ENCODE data around the gene TRERF1.

TRERF1 gene

GRCh38 chr6:42378125-42378524, 73.6 kb downstream of the TRERF1 start:
- Histone ChIP-seq H3K27ac (ENCODE audit: low read depth, low read length, poor library complexity, severe bottlenecking) (no peak overlapping the region), H4K20me1 (ENCODE audit: insufficient read depth, low read length) (no peaks in the 10 kb centered on the region), H2AFZ (ENCODE audit: low read length) (no peak overlapping the region), H3K4me2 (ENCODE audit: low read length) (no peak overlapping the region), H3K27me3 (ENCODE audit: insufficient read depth, low read length) (no peaks in the 10 kb centered on the region), H3K79me2 (ENCODE audit: insufficient read depth, low read length) (no peaks in the 10 kb centered on the region), H3K9me3 (ENCODE audit: low read length) (no peaks in the 10 kb centered on the region), H3K9me2 (ENCODE audit: low read depth, low read length) (no peaks in the 10 kb centered on the region), H3K4me3 (ENCODE audit: low read depth, low read length, poor library complexity, severe bottlenecking) (no peak overlapping the region), H3K4me1 (ENCODE audit: insufficient read depth, low read length, severe bottlenecking) (no peaks in the 10 kb centered on the region), H3K36me3 (ENCODE audit: insufficient read depth, low read length) (no peaks in the 10 kb centered on the region), H3F3A (ENCODE audit: insufficient read depth, low read length) (no peaks in the 10 kb centered on the region), H3K9ac (ENCODE audit: low read length) (no peak overlapping the region)
- no peak for TF ChIP-seq EZH2 (IDR thresholded peaks at IDR 0.05; ENCODE audit: borderline replicate concordance, low read length)
- TF ChIP-seq CTCF (IDR thresholded peaks at IDR 0.05; ENCODE audit: low read length): no peak

DNA sequence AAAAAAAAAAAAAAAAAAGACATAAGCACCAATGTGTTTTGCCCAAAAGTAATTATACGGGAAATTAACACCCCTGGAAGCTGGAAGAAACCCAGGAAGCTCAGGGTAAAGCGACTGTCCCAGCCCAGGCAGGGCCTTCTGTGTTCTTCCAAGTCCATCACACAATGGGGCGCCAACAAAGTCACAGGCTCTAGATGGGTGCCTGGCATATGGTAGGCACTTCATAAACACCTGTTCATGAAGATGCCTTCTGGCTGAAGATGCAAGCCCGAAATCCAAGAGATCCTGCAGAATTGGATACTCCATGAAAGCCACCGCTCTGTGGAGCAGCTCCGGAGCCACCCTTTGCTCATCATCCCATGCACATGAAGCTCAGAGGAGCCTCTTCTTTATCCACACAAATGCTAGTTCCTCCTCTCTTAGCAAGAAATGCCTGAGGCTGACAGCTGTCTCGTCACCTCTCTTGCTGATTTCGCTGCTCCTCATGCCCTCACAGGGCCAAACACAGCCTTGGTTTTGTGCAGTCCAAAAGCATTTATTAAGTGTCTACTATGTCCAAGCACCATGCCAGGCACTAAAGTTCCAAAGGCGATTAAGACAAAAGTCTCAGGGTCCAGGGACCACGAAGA, 76.6 kb downstream of the TRERF1 start:
- Histone ChIP-seq H3F3A (ENCODE audit: insufficient read depth, low read length) (no peaks in the 10 kb centered on the region), H3K79me2 (ENCODE audit: insufficient read depth, low read length) (no peaks in the 10 kb centered on the region), H3K4me3 (ENCODE audit: low read depth, low read length, poor library complexity, severe bottlenecking) (no peak overlapping the region), H3K9ac (ENCODE audit: low read length) (no peak overlapping the region), H3K9me2 (ENCODE audit: low read depth, low read length) (no peaks in the 10 kb centered on the region), H3K27me3 (ENCODE audit: insufficient read depth, low read length) (no peaks in the 10 kb centered on the region), H3K36me3 (ENCODE audit: insufficient read depth, low read length) (no peaks in the 10 kb centered on the region), H3K9me3 (ENCODE audit: low read length) (no peaks in the 10 kb centered on the region), H2AFZ (ENCODE audit: low read length) (no peak overlapping the region), H4K20me1 (ENCODE audit: insufficient read depth, low read length) (no peaks in the 10 kb centered on the region), H3K27ac (ENCODE audit: low read depth, low read length, poor library complexity, severe bottlenecking) (no peak overlapping the region), H3K4me1 (ENCODE audit: insufficient read depth, low read length, severe bottlenecking) (no peaks in the 10 kb centered on the region), H3K4me2 (ENCODE audit: low read length) (no peak overlapping the region)
- TF ChIP-seq CTCF (IDR thresholded peaks at IDR 0.05; ENCODE audit: low read length) (no peak), EZH2 (IDR thresholded peaks at IDR 0.05; ENCODE audit: borderline replicate concordance, low read length) (no peak)

DNA sequence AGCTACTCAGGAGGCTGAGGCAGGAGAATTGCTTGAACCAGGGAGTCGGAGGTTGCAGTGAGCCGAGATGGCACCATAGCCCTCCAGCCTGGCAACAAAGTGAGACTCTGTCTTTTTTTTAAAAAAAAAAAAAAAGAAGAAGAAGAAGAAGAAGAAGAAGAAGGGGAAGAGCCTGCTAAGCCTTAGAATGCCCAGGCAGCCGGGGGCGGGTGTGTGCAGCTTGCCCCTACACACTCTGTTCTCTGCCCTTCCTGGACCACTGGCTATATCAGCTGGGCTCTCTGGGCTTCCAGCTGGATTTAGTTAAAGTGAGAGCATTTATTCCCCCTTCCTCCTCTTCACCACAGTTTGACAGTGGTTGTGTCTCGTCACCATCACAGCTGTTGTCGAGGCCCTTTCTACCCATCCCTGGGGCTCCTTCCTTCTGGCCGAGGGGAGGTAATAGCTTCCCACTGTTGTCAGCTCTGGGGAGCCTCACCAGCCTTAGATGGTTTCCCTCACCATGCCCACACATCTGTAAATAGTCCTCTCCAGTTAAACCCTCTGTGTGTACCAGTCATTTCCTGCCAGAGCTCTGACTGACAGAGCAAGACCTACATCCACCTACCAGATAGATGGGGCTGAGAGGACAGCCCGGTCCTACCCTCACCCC, 77.6 kb downstream of the TRERF1 start:
- Histone ChIP-seq H3K9ac (ENCODE audit: low read length) (no peak overlapping the region), H4K20me1 (ENCODE audit: insufficient read depth, low read length) (no peaks in the 10 kb centered on the region), H3F3A (ENCODE audit: insufficient read depth, low read length) (no peaks in the 10 kb centered on the region), H3K27me3 (ENCODE audit: insufficient read depth, low read length) (no peaks in the 10 kb centered on the region), H3K27ac (ENCODE audit: low read depth, low read length, poor library complexity, severe bottlenecking) (no peak overlapping the region), H3K9me2 (ENCODE audit: low read depth, low read length) (no peaks in the 10 kb centered on the region), H3K79me2 (ENCODE audit: insufficient read depth, low read length) (no peaks in the 10 kb centered on the region), H3K36me3 (ENCODE audit: insufficient read depth, low read length) (no peaks in the 10 kb centered on the region), H2AFZ (ENCODE audit: low read length) (no peak overlapping the region), H3K9me3 (ENCODE audit: low read length) (no peaks in the 10 kb centered on the region), H3K4me1 (ENCODE audit: insufficient read depth, low read length, severe bottlenecking) (no peaks in the 10 kb centered on the region), H3K4me3 (ENCODE audit: low read depth, low read length, poor library complexity, severe bottlenecking) (no peak overlapping the region), H3K4me2 (ENCODE audit: low read length) (no peak overlapping the region)
- TF ChIP-seq CTCF (IDR thresholded peaks at IDR 0.05; ENCODE audit: low read length) (no peak), EZH2 (IDR thresholded peaks at IDR 0.05; ENCODE audit: borderline replicate concordance, low read length) (no peak)

All from OCI-LY1 (cell line).